Prostate gland (tissue), 2 donors: ENCODE results near the gene SLC29A4. TPM values are rescaled to one million over a fixed set of nuclear protein-coding genes. Genes with fewer than 3 reads are reported as not detected.

Source experiments
- DNase-seq: peaks from one replicate; pipeline ENCODE4 v3.0.0-alpha.2; 2019; ENCODE audit warnings: low spot score
- H3K27ac ChIP-seq, 2 donors: fragments of 200-600 bp; sonication (generic); 2 replicates each; pipeline ENCODE4 v1.5.1; 2017 to 2019
- H3K27me3 ChIP-seq: fragments of 200-600 bp; sonication (generic); replicated peaks from 2 replicates; pipeline ENCODE4 v1.5.1; 2019; ENCODE audit not compliant: insufficient read depth
- H3K36me3 ChIP-seq, 2 donors: fragments of 200-600 bp; sonication (generic); 1 replicate in 1 of 2; 2 replicates in 1 of 2; pipeline versions ENCODE4 v1.5.1 to v1.8.1; 2017 to 2019
- H3K4me1 ChIP-seq: fragments of 200-600 bp; sonication (generic); replicated peaks from 2 replicates; pipeline ENCODE4 v1.5.1; 2019
- H3K4me3 ChIP-seq, 2 donors: fragments of 200-600 bp; sonication (generic); 2 replicates each; pipeline ENCODE4 v1.5.1; 2017 to 2019
- H3K9me3 ChIP-seq: fragments of 200-600 bp; sonication (generic); 2 replicates; pipeline ENCODE4 v1.5.1; 2017
- POLR2A ChIP-seq: fragments of 450-650 bp; IDR thresholded peaks from one replicate; pipeline ENCODE4 v1.6.1; 2016; ENCODE audit warnings: antibody characterized with exemption, mild to moderate bottlenecking
- POLR2AphosphoS5 ChIP-seq: sonication (generic); formaldehyde crosslinking; IDR thresholded peaks from one replicate; pipeline ENCODE4 v1.6.1; 2017; ENCODE audit warnings: antibody characterized with exemption
- WGBS: methylation state at CpG from one replicate; pipeline ENCODE4 v1.1.5; 2018; 5-methylcytosine and 5-hydroxymethylcytosine counted together
- intact Hi-C: fragments of 100-400 bp; cut with DNase I; formaldehyde crosslinking; loops from one replicate; pipeline ENCODE4 v1.14.2; 2022
- total RNA-seq, 2 donors: library from RNA; depleted of rRNA; stranded (reverse); fragments of >200 nt; gene quantifications; one replicate each; pipeline ENCODE4 v1.1.0, GENCODE V29; 2016
- TF ChIP-seq, protein P1 (sequence below), 4 experiments: fragments of 200-600 bp in 2 of 4; fragments of 450-650 bp in 2 of 4; sonication (generic) in 2 of 4; IDR thresholded peaks; 1 replicate in 3 of 4; 2 replicates in 1 of 4; pipeline ENCODE4 v1.5.1; 2016 to 2019; ENCODE audit warnings: antibody characterized with exemption in 4 of 4, mild to moderate bottlenecking in 2 of 4, moderate library complexity in 2 of 4

SLC29A4 gene
- total RNA-seq, 2 donors from 2014 or later, result 11.6 to 13.5 TPM

DNA sequence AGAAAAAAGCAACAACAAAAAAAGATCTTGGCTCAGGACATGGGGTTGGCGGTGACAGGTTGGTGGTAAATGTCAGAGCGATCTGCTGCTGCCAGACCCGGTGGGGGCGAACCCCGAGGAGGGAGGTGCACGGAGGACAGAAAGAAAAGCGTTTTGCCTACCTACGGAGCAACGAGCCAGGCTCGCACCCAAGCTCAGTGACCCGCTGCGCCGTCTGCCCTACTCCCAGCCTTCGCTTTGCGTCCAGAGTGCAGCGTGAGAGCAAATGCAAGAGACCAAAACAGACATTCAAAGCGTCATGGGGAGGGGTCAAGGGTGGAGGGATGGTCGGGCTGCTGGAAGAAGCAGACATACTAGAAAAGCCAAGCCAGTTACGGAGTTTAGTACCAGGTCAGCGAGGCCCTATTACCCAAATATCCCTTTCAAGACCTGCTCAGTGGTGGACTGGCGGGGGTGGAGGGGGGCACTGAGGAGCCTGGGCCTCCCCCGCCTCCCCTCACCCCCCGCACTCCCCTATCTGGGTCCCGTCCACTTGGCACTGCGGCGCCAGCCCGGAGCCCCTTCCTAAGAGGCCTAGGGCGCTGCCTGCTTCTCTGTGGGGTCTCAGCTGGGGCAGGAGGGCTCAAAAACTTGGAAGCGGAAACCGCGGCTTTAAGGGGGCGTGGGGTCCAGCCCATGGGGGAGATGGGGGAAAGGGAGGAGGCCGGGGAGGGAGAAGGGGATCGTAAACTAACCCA is 66.9 kb downstream of the SLC29A4 start:
- intact Hi-C loops, result loop anchor here (10.0 kb wide), 1 partner anchor 105 kb away; no protein-coding TSS in a partner anchor
- H3K4me1 ChIP-seq, result peaks cover 9% of the 10 kb centered on the region

DNA sequence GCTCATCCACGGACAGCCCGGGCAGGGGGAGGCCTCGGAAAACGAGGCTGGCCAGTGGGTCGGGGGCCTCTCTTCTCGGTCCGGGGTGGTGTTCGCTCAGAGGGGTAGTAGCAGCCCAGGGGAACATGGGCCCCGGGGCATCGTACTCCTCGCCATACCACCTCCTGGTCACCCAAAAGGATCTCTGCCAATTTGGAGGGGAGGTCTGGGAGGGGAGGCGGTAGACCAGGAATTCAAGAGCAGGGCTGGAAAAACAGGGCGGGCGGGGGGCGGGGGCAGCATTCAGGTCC is 67.4 kb downstream of the SLC29A4 start:
- Histone ChIP-seq H3K27ac (no peak overlapping the region), H3K27me3 (no peaks in the 10 kb centered on the region), H3K36me3 (peaks cover under 1 to 16% of the 10 kb centered on the region in 2 donors), H3K9me3 (no peaks in the 10 kb centered on the region), H3K4me1 (peaks cover 14% of the 10 kb centered on the region), H3K4me3 (no peak overlapping the region)
- WGBS, result 68% methylated on average over 15 of the region's 15 CpGs
- DNase-seq, result no peak
- TF ChIP-seq POLR2A (no peak), POLR2AphosphoS5 (no peak)
- TF ChIP-seq, protein P1, sequence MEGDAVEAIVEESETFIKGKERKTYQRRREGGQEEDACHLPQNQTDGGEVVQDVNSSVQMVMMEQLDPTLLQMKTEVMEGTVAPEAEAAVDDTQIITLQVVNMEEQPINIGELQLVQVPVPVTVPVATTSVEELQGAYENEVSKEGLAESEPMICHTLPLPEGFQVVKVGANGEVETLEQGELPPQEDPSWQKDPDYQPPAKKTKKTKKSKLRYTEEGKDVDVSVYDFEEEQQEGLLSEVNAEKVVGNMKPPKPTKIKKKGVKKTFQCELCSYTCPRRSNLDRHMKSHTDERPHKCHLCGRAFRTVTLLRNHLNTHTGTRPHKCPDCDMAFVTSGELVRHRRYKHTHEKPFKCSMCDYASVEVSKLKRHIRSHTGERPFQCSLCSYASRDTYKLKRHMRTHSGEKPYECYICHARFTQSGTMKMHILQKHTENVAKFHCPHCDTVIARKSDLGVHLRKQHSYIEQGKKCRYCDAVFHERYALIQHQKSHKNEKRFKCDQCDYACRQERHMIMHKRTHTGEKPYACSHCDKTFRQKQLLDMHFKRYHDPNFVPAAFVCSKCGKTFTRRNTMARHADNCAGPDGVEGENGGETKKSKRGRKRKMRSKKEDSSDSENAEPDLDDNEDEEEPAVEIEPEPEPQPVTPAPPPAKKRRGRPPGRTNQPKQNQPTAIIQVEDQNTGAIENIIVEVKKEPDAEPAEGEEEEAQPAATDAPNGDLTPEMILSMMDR (IDR thresholded peaks at IDR 0.05), result no peak
- intact Hi-C loops, result loop anchor here (10.0 kb wide), 1 partner anchor 105 kb away; no protein-coding TSS in a partner anchor

More for the DNA sequence above, 66.9 kb downstream of the SLC29A4 start:
- H3K36me3 ChIP-seq, result peaks cover 4 to 21% of the 10 kb centered on the region in 2 donors
- H3K27me3 ChIP-seq, result no peaks in the 10 kb centered on the region
- WGBS, result 68% methylated on average over 34 of the region's 34 CpGs
- no peak overlapping the region for H3K4me3 ChIP-seq
- H3K27ac ChIP-seq, result no peak overlapping the region
- TF ChIP-seq POLR2A (no peak), POLR2AphosphoS5 (no peak)
- TF ChIP-seq, protein P1 (IDR thresholded peaks at IDR 0.05), result no peak
- H3K9me3 ChIP-seq, result no peaks in the 10 kb centered on the region
- no peak for DNase-seq

DNA sequence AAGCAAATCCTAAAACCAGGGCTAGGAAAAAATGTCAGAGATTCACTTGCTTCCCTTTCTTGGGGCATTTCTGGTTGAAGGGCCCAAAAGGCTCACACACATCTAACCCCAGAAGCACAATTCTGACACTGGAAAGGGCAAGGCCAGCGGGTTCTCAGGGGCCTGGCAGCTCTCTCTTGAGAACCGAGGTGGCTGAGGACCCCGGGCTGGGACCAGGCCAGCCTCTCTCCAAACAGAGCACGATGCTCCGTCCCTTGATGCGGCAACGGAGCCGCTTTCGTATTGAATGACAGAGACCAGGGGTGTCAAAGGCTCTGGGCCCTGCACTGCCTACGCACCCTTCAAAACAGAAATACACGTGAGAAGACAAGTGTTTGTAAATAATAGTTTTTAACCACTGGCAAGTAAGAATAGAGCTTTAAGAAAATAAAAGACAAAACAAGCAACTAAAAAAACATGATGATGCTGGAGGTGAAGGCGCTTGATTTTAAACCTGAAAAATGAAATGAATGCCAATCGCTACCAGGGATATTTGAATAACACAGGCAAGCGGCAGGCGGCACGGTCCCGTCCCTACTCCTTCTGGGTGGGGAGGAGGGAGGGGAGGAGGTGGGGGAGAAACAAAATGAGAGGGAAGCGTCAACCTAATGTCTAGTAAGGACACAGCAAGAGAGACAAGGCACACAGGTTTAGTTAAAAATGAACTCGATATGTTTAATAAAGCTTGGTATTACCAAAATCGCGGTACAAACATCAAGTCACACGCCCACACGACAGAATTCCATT is 68.0 kb downstream of the SLC29A4 start:
- no peak for DNase-seq
- peaks cover 20% of the 10 kb centered on the region for H3K4me1 ChIP-seq
- intact Hi-C loops, result loop anchor here (10.0 kb wide), 1 partner anchor 106 kb away; no protein-coding TSS in a partner anchor
- H3K4me3 ChIP-seq, result no peak overlapping the region
- no peak overlapping the region for H3K27ac ChIP-seq
- H3K36me3 ChIP-seq, result peaks cover 0 to 9% of the 10 kb centered on the region in 2 donors
- H3K27me3 ChIP-seq, result no peaks in the 10 kb centered on the region
- TF ChIP-seq, protein P1 (IDR thresholded peaks at IDR 0.05), result no peak
- TF ChIP-seq POLR2AphosphoS5, result no peak
- no peak for TF ChIP-seq POLR2A
- no peaks in the 10 kb centered on the region for H3K9me3 ChIP-seq
- WGBS, result 86% methylated on average over 23 of the region's 23 CpGs

DNA sequence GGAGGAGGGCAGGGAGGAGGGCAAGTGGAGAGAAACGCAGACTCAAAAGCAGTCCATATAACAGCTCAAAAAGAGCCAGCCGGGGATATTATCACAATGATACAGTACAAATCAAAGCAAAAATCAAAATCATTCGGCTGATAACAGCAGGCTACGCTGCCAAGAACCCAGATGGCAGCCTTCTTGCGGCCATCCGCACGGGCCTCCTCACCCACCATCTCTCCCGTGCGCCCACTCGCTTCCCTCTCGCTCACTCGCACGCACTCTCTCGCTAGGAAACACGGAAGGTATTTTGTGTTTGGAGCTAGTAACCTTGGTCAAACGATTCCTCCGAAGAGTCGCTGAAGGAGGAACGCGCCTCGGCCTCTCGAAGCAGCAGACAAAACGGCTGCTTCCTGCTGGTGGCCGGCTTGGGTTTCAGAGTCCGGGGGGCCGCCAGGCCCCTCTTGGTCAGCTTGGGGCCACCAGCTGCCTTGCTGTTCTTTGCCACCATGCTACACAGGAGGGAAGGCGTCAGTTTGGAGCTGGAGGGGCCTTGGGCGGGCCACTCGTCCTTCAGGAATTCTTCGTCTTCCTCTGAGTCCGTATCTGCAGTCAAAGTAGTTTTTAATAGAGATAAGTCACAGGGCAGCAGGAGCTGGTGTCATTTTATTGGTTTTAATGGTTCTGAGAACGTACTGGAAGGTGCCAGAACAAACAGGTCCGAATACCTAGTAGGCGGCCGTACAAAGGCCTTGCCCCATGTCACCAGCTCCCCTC is 68.9 kb downstream of the SLC29A4 start:
- H3K9me3 ChIP-seq, result no peaks in the 10 kb centered on the region
- H3K36me3 ChIP-seq, result peaks cover 0 to 11% of the 10 kb centered on the region in 2 donors
- TF ChIP-seq POLR2A (no peak), POLR2AphosphoS5 (peak; percentile 50)
- no peak overlapping the region for H3K4me3 ChIP-seq
- no peaks in the 10 kb centered on the region for H3K27me3 ChIP-seq
- WGBS, result 82% methylated on average over 35 of the region's 35 CpGs
- peak overlapping the region in 1 of 2 donors; percentile 48 for H3K27ac ChIP-seq
- no peak for DNase-seq
- peaks cover 20% of the 10 kb centered on the region for H3K4me1 ChIP-seq
- intact Hi-C loops, result loop anchor here (10.0 kb wide), 1 partner anchor 107 kb away; no protein-coding TSS in a partner anchor
